Bronchial smooth muscle cell (primary cell): ENCODE results near the gene C11orf87. TPM values are rescaled to one million over a fixed set of nuclear protein-coding genes. Genes with fewer than 3 reads are reported as not detected.

ENCODE experiments used
- total RNA-seq: library from RNA; depleted of rRNA; stranded (reverse); fragments of >200 nt; gene quantifications from 2 replicates; pipeline ENCODE4 v1.2.1, GENCODE V29; 2014

The C11orf87 gene
- 0.16 TPM in 1 of 2 replicates, not detected in the other for total RNA-seq

GRCh38 chr11:109421981-109422869, at the start of gene C11orf87:
TSS of gene C11orf87 (plus strand) at chr11:109422190. CDS start at chr11:109423634, 1,444 bp downstream.

